ENCODE data around the gene PCDH19. TPM values are rescaled to one million over a fixed set of nuclear protein-coding genes. Genes with fewer than 3 reads are reported as not detected.

Gene PCDH19
- total RNA-seq, 1 donor from 2014 or later = 2.6 TPM

DNA sequence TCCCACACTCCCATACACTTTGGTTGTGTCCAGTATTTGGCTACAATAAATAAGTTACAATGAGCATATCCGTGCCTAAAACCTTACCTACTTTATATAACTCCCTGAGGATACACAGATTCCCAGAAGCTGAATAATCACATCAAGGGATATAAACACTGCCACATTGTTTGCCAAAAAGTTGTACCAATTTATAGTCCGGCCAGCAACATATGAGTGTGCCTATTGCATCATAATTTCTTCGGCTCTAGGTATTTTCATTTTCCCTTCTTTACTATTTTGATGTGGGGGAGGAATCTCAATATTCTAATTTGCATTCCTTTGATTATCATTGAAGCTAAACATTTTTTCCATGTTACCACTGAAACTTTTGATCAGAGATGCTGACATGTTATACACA, 146.4 kb downstream of the PCDH19 start:
- Histone ChIP-seq H3K36me3 (ENCODE audit: control insufficient read depth in 3 of 3, insufficient read depth in 3 of 3, low read length in 3 of 3) (no peaks in the 10 kb centered on the region), H3K9me3 (ENCODE audit: control insufficient read depth in 3 of 3, low read length in 3 of 3) (no peaks in the 10 kb centered on the region), H3K9ac (ENCODE audit: low read depth in 1 of 3, low read length in 3 of 3) (no peak overlapping the region), H3K27me3 (ENCODE audit: control insufficient read depth in 3 of 3, insufficient read depth in 3 of 3, low read length in 3 of 3) (no peaks in the 10 kb centered on the region), H3K4me1 (ENCODE audit: control insufficient read depth in 3 of 3, insufficient read depth in 3 of 3, low read length in 3 of 3) (no peaks in the 10 kb centered on the region), H3K27ac (ENCODE audit: low read depth, low read length) (no peak overlapping the region), H3K4me3 (ENCODE audit: low read length in 3 of 3) (no peak overlapping the region)

DNA sequence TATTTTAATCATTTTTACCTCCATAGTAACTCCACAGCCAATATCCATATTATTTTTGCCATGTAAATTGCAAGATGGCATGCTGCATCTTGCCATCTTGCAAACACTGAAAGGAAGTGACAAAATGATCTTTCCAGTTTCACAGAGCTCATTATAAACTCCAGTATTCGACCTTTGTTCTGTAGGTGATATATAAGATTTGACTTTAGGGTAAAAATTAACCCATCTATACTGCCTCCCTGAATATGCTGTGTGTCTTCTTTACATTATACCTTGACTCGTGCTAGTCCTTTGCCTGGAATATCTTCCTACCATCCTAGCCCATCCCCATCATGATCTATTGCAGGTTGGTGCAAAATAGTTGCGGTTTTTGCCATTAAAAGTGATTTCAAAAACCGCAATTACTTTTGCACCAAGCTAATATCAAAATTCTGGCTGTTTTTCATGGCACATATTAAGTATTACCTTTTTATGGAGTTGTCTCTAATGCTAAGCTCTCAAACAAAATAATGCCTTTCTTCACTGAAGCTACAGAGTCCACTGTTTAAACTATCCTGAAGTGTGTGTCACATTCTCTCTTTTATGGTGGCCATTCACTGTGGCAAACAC, 161.1 kb downstream of the PCDH19 start:
- Histone ChIP-seq H3K9ac (ENCODE audit: low read depth in 1 of 3, low read length in 3 of 3) (no peak overlapping the region), H3K27ac (ENCODE audit: low read depth, low read length) (no peak overlapping the region), H3K4me1 (ENCODE audit: control insufficient read depth in 3 of 3, insufficient read depth in 3 of 3, low read length in 3 of 3) (no peaks in the 10 kb centered on the region), H3K36me3 (ENCODE audit: control insufficient read depth in 3 of 3, insufficient read depth in 3 of 3, low read length in 3 of 3) (no peaks in the 10 kb centered on the region), H3K4me3 (ENCODE audit: low read length in 3 of 3) (no peak overlapping the region), H3K27me3 (ENCODE audit: control insufficient read depth in 3 of 3, insufficient read depth in 3 of 3, low read length in 3 of 3) (no peaks in the 10 kb centered on the region), H3K9me3 (ENCODE audit: control insufficient read depth in 3 of 3, low read length in 3 of 3) (no peaks in the 10 kb centered on the region)

DNA sequence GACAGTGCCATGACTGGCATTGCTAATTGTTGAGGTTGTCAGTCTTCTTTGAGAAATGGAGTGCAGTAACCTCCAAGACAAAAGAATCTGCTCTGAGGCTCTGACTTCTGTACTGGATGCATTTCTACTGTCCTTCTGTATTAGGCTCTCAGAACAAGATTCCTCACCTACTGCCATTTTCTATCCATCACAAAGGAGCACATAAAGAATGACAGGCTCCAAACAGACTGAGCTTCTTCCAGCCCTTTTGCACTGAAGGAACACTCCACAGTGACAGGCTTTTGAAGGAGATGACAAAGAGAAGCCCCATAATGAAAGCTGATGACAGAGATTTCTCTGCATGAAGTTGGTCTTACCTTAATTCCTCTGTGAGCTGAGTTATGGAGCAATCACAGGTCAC, 162.2 kb downstream of the PCDH19 start:
- Histone ChIP-seq H3K4me1 (ENCODE audit: control insufficient read depth in 3 of 3, insufficient read depth in 3 of 3, low read length in 3 of 3) (no peaks in the 10 kb centered on the region), H3K9me3 (ENCODE audit: control insufficient read depth in 3 of 3, low read length in 3 of 3) (no peaks in the 10 kb centered on the region), H3K27me3 (ENCODE audit: control insufficient read depth in 3 of 3, insufficient read depth in 3 of 3, low read length in 3 of 3) (no peaks in the 10 kb centered on the region), H3K4me3 (ENCODE audit: low read length in 3 of 3) (no peak overlapping the region), H3K36me3 (ENCODE audit: control insufficient read depth in 3 of 3, insufficient read depth in 3 of 3, low read length in 3 of 3) (no peaks in the 10 kb centered on the region), H3K9ac (ENCODE audit: low read depth in 1 of 3, low read length in 3 of 3) (no peak overlapping the region), H3K27ac (ENCODE audit: low read depth, low read length) (no peak overlapping the region)

DNA sequence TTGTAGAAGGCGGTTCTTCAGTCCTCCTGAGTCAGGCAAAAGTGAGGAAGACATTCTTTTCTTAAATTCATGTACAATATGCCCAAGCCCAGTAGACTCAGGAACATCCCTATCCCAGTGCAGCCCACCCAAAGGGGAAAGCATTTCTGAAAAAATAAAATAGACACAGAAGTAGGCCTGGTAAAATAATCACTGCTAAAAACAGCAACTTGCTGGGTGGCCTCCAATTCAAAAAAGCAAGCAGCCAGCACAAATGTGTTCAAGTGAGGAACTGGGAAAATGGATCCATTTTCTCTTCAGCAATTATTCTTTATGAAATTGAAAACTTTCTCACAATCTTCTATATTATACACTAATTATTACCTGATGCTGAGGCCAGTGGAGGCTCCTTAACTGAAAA, 165.4 kb downstream of the PCDH19 start:
- no peaks in the 10 kb centered on the region for H3K27me3 ChIP-seq (ENCODE audit: control insufficient read depth in 3 of 3, insufficient read depth in 3 of 3, low read length in 3 of 3)
- H3K36me3 ChIP-seq (ENCODE audit: control insufficient read depth in 3 of 3, insufficient read depth in 3 of 3, low read length in 3 of 3) = no peaks in the 10 kb centered on the region
- peaks cover 0 to 3% (median 0%) of the 10 kb centered on the region in 3 donors for H3K9me3 ChIP-seq (ENCODE audit: control insufficient read depth in 3 of 3, low read length in 3 of 3)
- H3K4me1 ChIP-seq (ENCODE audit: control insufficient read depth in 3 of 3, insufficient read depth in 3 of 3, low read length in 3 of 3) = no peaks in the 10 kb centered on the region
- H3K27ac ChIP-seq (ENCODE audit: low read depth, low read length) = no peak overlapping the region
- no peak overlapping the region for H3K4me3 ChIP-seq (ENCODE audit: low read length in 3 of 3)
- no peak overlapping the region for H3K9ac ChIP-seq (ENCODE audit: low read depth in 1 of 3, low read length in 3 of 3)

Other genes with a start within 250 kb of the PCDH19 start
- gene TNMD, start 174.7 kb upstream of the PCDH19 start, total RNA-seq = 123 TPM
- 36.0 TPM for gene TSPAN6, start 226.5 kb upstream of the PCDH19 start, total RNA-seq
- gene SRPX2, start 233.9 kb upstream of the PCDH19 start, total RNA-seq = 13.0 TPM